HepG2 (cell line): ENCODE data around the gene SERPINB6. TPM values are rescaled to one million over a fixed set of nuclear protein-coding genes. Genes with fewer than 3 reads are reported as not detected.

ENCODE experiments used
- ATAC-seq: fragments of 200-7000 bp; cut with Tn5 transposase; 3 replicates; pipeline ENCODE4 v1.9.1; 2020; ENCODE audit warnings: mild to moderate bottlenecking, moderate library complexity
- Bru-seq: library from RNA; stranded (reverse); fragments of 400-500 nt; gene quantifications from one replicate; lab custom pipeline; 2021; lab: Mats Ljungman, UMichigan
- BruChase-seq, 2 experiments: library from RNA; stranded (reverse); fragments of 400-500 nt; gene quantifications; one replicate each; lab custom pipeline; 2021; lab: Mats Ljungman, UMichigan
- BruUV-seq: library from RNA; stranded (reverse); fragments of 400-500 nt; replicated peaks from 2 replicates; lab custom pipeline; 2021; lab: Mats Ljungman, UMichigan
- CTCF ChIA-PET: fragments of 300-600 bp; formaldehyde crosslinking; extraction: SDS; loops from one replicate; lab custom pipeline; 2021; ENCODE audit warnings: low total read pairs, inconsistent platforms, low intra/inter-chr PET ratio; lab: Yijun Ruan, JAX
- POLR2A ChIA-PET: fragments of 350-600 bp; sonication (Branson Sonifier 250); formaldehyde crosslinking; loops from one replicate; lab custom pipeline; 2020; ENCODE audit warnings: antibody characterized with exemption, inconsistent platforms; lab: Yijun Ruan, JAX
- DNase-seq: peaks from one replicate; pipeline ENCODE4 v3.0.0-alpha.2; 2015; ENCODE audit warnings: low spot score
- FAIRE-seq: peaks from 3 replicates; lab custom pipeline; 2011; peaks lifted over from hg19 to GRCh38; lab: Jason Lieb, UNC
- H2AFZ ChIP-seq: one replicate; pipeline ENCODE4 v1.6.1; 2011; ENCODE audit warnings: low read length, inconsistent platforms
- H3K27ac ChIP-seq: fragments of 300-600 bp; 3 replicates; pipeline ENCODE4 v1.8.0; 2011; ENCODE audit warnings: mixed run types, mild to moderate bottlenecking, mixed read lengths, low read length, inconsistent platforms; ENCODE audit not compliant: insufficient read depth; ENCODE audit errors: extremely low read length
- H3K27me3 ChIP-seq, 2 experiments: fragments of 200-600 bp in 1 of 2; 2 replicates in 1 of 2; 3 replicates in 1 of 2; pipeline versions ENCODE4 v1.6.0 to v1.8.0; 2011; ENCODE audit warnings: low read length in 2 of 2, mild to moderate bottlenecking in 2 of 2, moderate library complexity in 2 of 2, inconsistent platforms in 1 of 2; ENCODE audit not compliant: insufficient read depth in 2 of 2, control insufficient read depth in 1 of 2
- H3K36me3 ChIP-seq, 2 experiments: fragments of 200-600 bp in 1 of 2; replicated peaks in 1 of 2; 2 replicates in 1 of 2; 3 replicates in 1 of 2; pipeline versions ENCODE4 v1.5.1 to v1.8.0; 2011; ENCODE audit warnings: low read length in 2 of 2, inconsistent platforms in 1 of 2; ENCODE audit not compliant: insufficient read depth in 2 of 2, control insufficient read depth in 1 of 2
- H3K4me1 ChIP-seq: 2 replicates; pipeline ENCODE4 v1.5.1; 2012; ENCODE audit warnings: low read length, inconsistent platforms; ENCODE audit not compliant: insufficient read depth
- H3K4me2 ChIP-seq: 2 replicates; pipeline ENCODE4 v1.6.0; 2011; ENCODE audit warnings: low read depth, low read length, inconsistent platforms
- H3K4me3 ChIP-seq, 3 experiments: fragments of 200-600 bp in 1 of 3; sonication (generic), shearing (Covaris generic) in 1 of 3; replicated peaks in 1 of 3; 2 replicates each; pipeline ENCODE4 v1.5.1; 2011 to 2016; ENCODE audit warnings: low read length in 3 of 3, inconsistent platforms in 2 of 3, low read depth in 2 of 3, mild to moderate bottlenecking in 2 of 3, control low read depth in 1 of 3, mixed read lengths in 1 of 3; ENCODE audit not compliant: insufficient read depth in 1 of 3
- H3K79me2 ChIP-seq: one replicate; pipeline ENCODE4 v1.6.1; 2011; ENCODE audit warnings: low read length, inconsistent platforms; ENCODE audit not compliant: insufficient read depth
- H3K9ac ChIP-seq: 2 replicates; pipeline ENCODE4 v1.6.0; 2011; ENCODE audit warnings: mild to moderate bottlenecking, low read depth, low read length, inconsistent platforms; ENCODE audit not compliant: insufficient read depth
- H3K9me3 ChIP-seq: 2 replicates; pipeline ENCODE4 v1.5.1; 2012; ENCODE audit warnings: mild to moderate bottlenecking, low read length
- H4K20me1 ChIP-seq: 2 replicates; pipeline ENCODE4 v1.6.0; 2011; ENCODE audit warnings: inconsistent platforms, mild to moderate bottlenecking, low read length, moderate library complexity; ENCODE audit not compliant: insufficient read depth
- ATF6 ChIP-seq: sonication (generic); formaldehyde crosslinking; conservative IDR thresholded peaks from 2 replicates; pipeline ENCODE4 v1.4.0; 2020; ENCODE audit warnings: missing genetic modification reagents
- FOXJ3 ChIP-seq: sonication (generic); formaldehyde crosslinking; IDR thresholded peaks from 2 replicates; pipeline ENCODE4 v1.4.0; 2020; ENCODE audit warnings: missing genetic modification reagents, mild to moderate bottlenecking, borderline replicate concordance
- GMEB1 ChIP-seq: sonication (generic); formaldehyde crosslinking; IDR thresholded peaks from 2 replicates; pipeline ENCODE4 v1.5.1; 2020; ENCODE audit warnings: missing genetic modification reagents, mild to moderate bottlenecking, borderline replicate concordance
- IRF9 ChIP-seq: sonication (generic); formaldehyde crosslinking; IDR thresholded peaks from 2 replicates; pipeline ENCODE4 v1.8.0; 2022; ENCODE audit warnings: missing genetic modification reagents, mild to moderate bottlenecking, borderline replicate concordance
- KDM1A ChIP-seq: IDR thresholded peaks from 2 replicates; pipeline ENCODE4 v1.6.1; 2016; ENCODE audit warnings: missing compliant biosample characterization
- MXD4 ChIP-seq: IDR thresholded peaks from 2 replicates; pipeline ENCODE4 v1.6.1; 2016; ENCODE audit warnings: mild to moderate bottlenecking, missing biosample characterization, missing genetic modification reagents
- NRL ChIP-seq: sonication (generic); formaldehyde crosslinking; IDR thresholded peaks from 2 replicates; pipeline ENCODE4 v1.5.0; 2020; ENCODE audit warnings: missing genetic modification reagents, mild to moderate bottlenecking, moderate library complexity, borderline replicate concordance
- RAD51 ChIP-seq: fragments of 450-650 bp; IDR thresholded peaks from 2 replicates; pipeline ENCODE4 v1.6.1; 2016; ENCODE audit warnings: borderline replicate concordance
- SMARCE1 ChIP-seq: fragments of 450-650 bp; IDR thresholded peaks from 2 replicates; pipeline ENCODE4 v1.6.1; 2017; ENCODE audit warnings: borderline replicate concordance
- ZNF34 ChIP-seq: sonication (generic); formaldehyde crosslinking; IDR thresholded peaks from 2 replicates; pipeline ENCODE4 v1.4.0; 2020; ENCODE audit warnings: mild to moderate bottlenecking, missing genetic modification reagents, borderline replicate concordance
- ZNF343 ChIP-seq: sonication (generic); formaldehyde crosslinking; IDR thresholded peaks from 2 replicates; pipeline ENCODE4 v1.4.0; 2020; ENCODE audit warnings: mild to moderate bottlenecking, missing genetic modification reagents
- WGBS: methylation state at CpG from one replicate; pipeline ENCODE4 v1.1.6; 2017; ENCODE audit warnings: low lambda C conversion rate; 5-methylcytosine and 5-hydroxymethylcytosine counted together
- in situ Hi-C: cut with HindIII; loops from 2 replicates; pipeline ENCODE4 v1.10.0; 2017; ENCODE audit warnings: low pct_unique_long_range_greater_than_20kb; ENCODE audit not compliant: extremely low pct_ligation_motif_present
- intact Hi-C: fragments of 100-400 bp; cut with micrococcal nuclease; formaldehyde crosslinking; loops from one replicate; pipeline ENCODE4 v1.10.0; 2022; ENCODE audit not compliant: unreplicated experiment
- long read RNA-seq, 2 experiments: library from RNA in 1 of 2; library from polyadenylated mRNA in 1 of 2; stranded (forward) in 1 of 2; unstranded in 1 of 2; transcript quantifications; one replicate each; pipeline ENCODE4 v2.0.0, GENCODE V29; 2019 to 2022
- polyA minus RNA-seq, 3 experiments: library from RNA; depleted of rRNA, polyadenylated mRNA; stranded (reverse); fragments of >200 nt; gene quantifications; 2 replicates each; pipeline ENCODE4 v1.2.3, GENCODE V29; 2011; ENCODE audit warnings: low replicate concordance in 1 of 3
- polyA plus RNA-seq, 8 experiments: library from polyadenylated mRNA; depleted of rRNA in 3 of 8; stranded (reverse) in 7 of 8; unstranded in 1 of 8; fragments of >200 nt; fragmentation: Illumina TruSeq in 4 of 8; extraction: Trizol in 4 of 8; gene quantifications; 2 replicates each; pipeline versions ENCODE4 v1.2.1 to v1.2.3, GENCODE V29; 2011 to 2016; ENCODE audit warnings: low read depth in 4 of 8, missing spikeins in 1 of 8, mixed read lengths in 1 of 8; ENCODE audit not compliant: insufficient read depth in 1 of 8
- total RNA-seq, 5 experiments: library from RNA; depleted of rRNA; stranded (reverse); fragments of >200 nt; fragmentation: Illumina TruSeq; extraction: Trizol; gene quantifications; 2 replicates each; pipeline ENCODE4 v1.2.3, GENCODE V29; 2016; ENCODE audit warnings: low read depth in 1 of 5

Gene SERPINB6
- total RNA-seq (2016; rRNA removed; fragmentation: Illumina TruSeq; extraction: Trizol) (38.2 and 44.8 TPM in 2 replicates), polyA plus RNA-seq (2011; rRNA removed) (61.3 and 63.6 TPM in 2 replicates), polyA minus RNA-seq (2011; rRNA and poly(A)+ RNA removed; ENCODE audit: low replicate concordance) (58.5 and 190 TPM in 2 replicates), Bru-seq, nascent RNA (percentile 74 among the genes with signal in this experiment), BruChase-seq, experiment 1, labeled RNA remaining after a 6-hour chase (percentile 83 among the genes with signal in this experiment), BruChase-seq, experiment 2, labeled RNA remaining after a 2-hour chase (percentile 83 among the genes with signal in this experiment)
- 16.6 and 17.4 TPM in 2 replicates for total RNA-seq (2016; cell fraction: cytosol; rRNA removed; fragmentation: Illumina TruSeq; extraction: Trizol; ENCODE audit: low read depth)
- total RNA-seq (2016; cell fraction: insoluble cytoplasmic fraction; rRNA removed; fragmentation: Illumina TruSeq; extraction: Trizol): 38.2 and 41.7 TPM in 2 replicates
- 24.5 and 25.6 TPM in 2 replicates for total RNA-seq (2016; cell fraction: membrane; rRNA removed; fragmentation: Illumina TruSeq; extraction: Trizol)
- 23.7 and 24.1 TPM in 2 replicates for total RNA-seq (2016; cell fraction: nucleus; rRNA removed; fragmentation: Illumina TruSeq; extraction: Trizol)
- 64.8 and 79.1 TPM in 2 replicates for polyA plus RNA-seq (2011; cell fraction: cytosol; rRNA removed)
- 72.8 and 85.1 TPM in 2 replicates for polyA plus RNA-seq (2011; cell fraction: nucleus; rRNA removed)
- polyA plus RNA-seq (2012): 43.2 and 44.3 TPM in 2 replicates
- 22.2 and 23.2 TPM in 2 replicates for polyA plus RNA-seq (2016; cell fraction: cytosol; fragmentation: Illumina TruSeq; extraction: Trizol; ENCODE audit: low read depth)
- 57.5 and 58.5 TPM in 2 replicates for polyA plus RNA-seq (2016; cell fraction: insoluble cytoplasmic fraction; fragmentation: Illumina TruSeq; extraction: Trizol; ENCODE audit: low read depth)
- 27.2 and 27.5 TPM in 2 replicates for polyA plus RNA-seq (2016; cell fraction: membrane; fragmentation: Illumina TruSeq; extraction: Trizol; ENCODE audit: low read depth)
- 53.5 and 56.5 TPM in 2 replicates for polyA plus RNA-seq (2016; cell fraction: nucleus; fragmentation: Illumina TruSeq; extraction: Trizol; ENCODE audit: insufficient read depth, low read depth)
- 36.4 and 38.5 TPM in 2 replicates for polyA minus RNA-seq (2011; cell fraction: cytosol; rRNA and poly(A)+ RNA removed)
- 45.4 and 45.6 TPM in 2 replicates for polyA minus RNA-seq (2011; cell fraction: nucleus; rRNA and poly(A)+ RNA removed)
- long read RNA-seq, experiment 1, transcript SERPINB6-206 (7 exons, 1,375 nt): minor isoform, 8 of 102 reads
- long read RNA-seq, experiment 1, transcript SERPINB6-205 (7 exons, 1,315 nt): major isoform, 50 of 102 reads
- long read RNA-seq, experiment 1, transcript SERPINB6-204 (7 exons, 1,370 nt): minor isoform, 6 of 102 reads
- long read RNA-seq, experiment 1, transcript SERPINB6-210 (7 exons, 1,638 nt): minor isoform, 13 of 102 reads
- long read RNA-seq, experiment 1, partial matches to known transcripts: 8 of 102 reads
- long read RNA-seq, experiment 1, other reads (novel, unspliced or antisense): 13 of 102 reads
- long read RNA-seq, experiment 2, partial matches to known transcripts: 37 of 180 reads
- long read RNA-seq, experiment 2, other reads (novel, unspliced or antisense): 143 of 180 reads

GRCh38 chr6:2971420-2972218 lies at the start of gene SERPINB6:
Gene SERPINB6 (minus strand): TSS chr6:2971567. CDS start chr6:2959332, 12,235 bp downstream.
- peak within 1 kb of the TSS; percentile 61 to 84 (median 68) for H3K4me3 ChIP-seq
- H3K27me3 ChIP-seq: peaks cover 0 to 8% of the 10 kb centered on the region in 2 experiments; a peak in 1 of 5 replicates
- intact Hi-C loops (loop anchor here (2.0 kb wide), 1 partner anchor 17 kb away; no protein-coding TSS in a partner anchor), in situ Hi-C loops (no loop called here)
- H3K36me3 ChIP-seq: no peaks in the 10 kb centered on the region
- POLR2A ChIA-PET: interaction anchor here (0.7 to 1.7 kb wide), 13 partner anchors 10 to 131 kb away, joined by 3 to 25 read pairs (median 5); partner anchors contain the start of gene SERPINB1
- peaks cover 50% of the 10 kb centered on the region for H3K4me1 ChIP-seq
- no peak for FAIRE-seq
- CTCF ChIA-PET: no interaction called here
- no peaks in the 10 kb centered on the region for H3K79me2 ChIP-seq
- peak within 1 kb of the TSS; percentile 63 for H3K27ac ChIP-seq
- DNase-seq: peak; percentile 38
- H3K4me2 ChIP-seq: peak within 1 kb of the TSS; percentile 81
- H3K9me3 ChIP-seq: no peaks in the 10 kb centered on the region
- peak within 1 kb of the TSS; percentile 72 for H3K9ac ChIP-seq
- no peaks in the 10 kb centered on the region for H4K20me1 ChIP-seq
- peak within 1 kb of the TSS; percentile 45 for H2AFZ ChIP-seq
- under 1% methylated on average over 39 of the region's 63 CpGs for WGBS
- peak; percentile 87 for ATAC-seq
- BruUV-seq: no TSS peak
- TF ChIP-seq IRF9 (CRISPR knock-in tag) (peak; percentile 93; the same call in 1 of the 2 replicates), ATF6 (CRISPR knock-in tag) (no peak), FOXJ3 (peak; percentile 36; the same call in 1 of the 2 replicates), MXD4 (CRISPR knock-in tag) (peak; percentile 38; the same call in 1 of the 2 replicates), GMEB1 (CRISPR knock-in tag) (no peak; the same call in 1 of the 2 replicates), NRL (CRISPR knock-in tag) (peak; percentile 81; the same call in 1 of the 2 replicates), RAD51 (no peak), KDM1A (CRISPR knock-in tag) (no peak), ZNF343 (peak; percentile 70; the same call in 1 of the 2 replicates), SMARCE1 (no peak), ZNF34 (CRISPR knock-in tag) (0 out of 2 replicates have a peak, but pooled peaks have one; percentile 32)
